ENCODE data around the gene ARHGEF18. TPM values are rescaled to one million over a fixed set of nuclear protein-coding genes. Genes with fewer than 3 reads are reported as not detected.

The ARHGEF18 gene
- total RNA-seq, 1 donor from 2014 or later = 8.3 TPM

GRCh38 chr19:7386769-7387168 is 38.0 kb downstream of the ARHGEF18 start:
- Histone ChIP-seq H3K4me3 (no peak overlapping the region), H3K4me1 (no peaks in the 10 kb centered on the region), H3K27me3 (ENCODE audit: low read depth) (no peaks in the 10 kb centered on the region), H3K36me3 (peaks cover 4% of the 10 kb centered on the region), H3K27ac (replicated peaks) (no peak overlapping the region), H3K9me3 (replicated peaks) (no peaks in the 10 kb centered on the region)
- TF ChIP-seq, protein P1, sequence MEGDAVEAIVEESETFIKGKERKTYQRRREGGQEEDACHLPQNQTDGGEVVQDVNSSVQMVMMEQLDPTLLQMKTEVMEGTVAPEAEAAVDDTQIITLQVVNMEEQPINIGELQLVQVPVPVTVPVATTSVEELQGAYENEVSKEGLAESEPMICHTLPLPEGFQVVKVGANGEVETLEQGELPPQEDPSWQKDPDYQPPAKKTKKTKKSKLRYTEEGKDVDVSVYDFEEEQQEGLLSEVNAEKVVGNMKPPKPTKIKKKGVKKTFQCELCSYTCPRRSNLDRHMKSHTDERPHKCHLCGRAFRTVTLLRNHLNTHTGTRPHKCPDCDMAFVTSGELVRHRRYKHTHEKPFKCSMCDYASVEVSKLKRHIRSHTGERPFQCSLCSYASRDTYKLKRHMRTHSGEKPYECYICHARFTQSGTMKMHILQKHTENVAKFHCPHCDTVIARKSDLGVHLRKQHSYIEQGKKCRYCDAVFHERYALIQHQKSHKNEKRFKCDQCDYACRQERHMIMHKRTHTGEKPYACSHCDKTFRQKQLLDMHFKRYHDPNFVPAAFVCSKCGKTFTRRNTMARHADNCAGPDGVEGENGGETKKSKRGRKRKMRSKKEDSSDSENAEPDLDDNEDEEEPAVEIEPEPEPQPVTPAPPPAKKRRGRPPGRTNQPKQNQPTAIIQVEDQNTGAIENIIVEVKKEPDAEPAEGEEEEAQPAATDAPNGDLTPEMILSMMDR (IDR thresholded peaks at IDR 0.05; ENCODE audit: borderline replicate concordance) = no peak
- intact Hi-C loops (cut with micrococcal nuclease) = no loop called here
- no peak for DNase-seq

- Histone ChIP-seq H3K27me3 (ENCODE audit: low read depth) (no peaks in the 10 kb centered on the region), H3K9me3 (replicated peaks) (no peaks in the 10 kb centered on the region), H3K4me1 (peaks cover 21% of the 10 kb centered on the region), H3K4me3 (no peak overlapping the region), H3K36me3 (peaks cover 4% of the 10 kb centered on the region), H3K27ac (replicated peaks) (no peak overlapping the region)
- no peak for DNase-seq
- intact Hi-C loops (cut with micrococcal nuclease) = no loop called here
- TF ChIP-seq, protein P1 (IDR thresholded peaks at IDR 0.05; ENCODE audit: borderline replicate concordance) = no peak
Observed at GRCh38 chr19:7391218-7391670, 42.5 kb downstream of the ARHGEF18 start.

GRCh38 chr19:7393459-7393858 is 44.7 kb downstream of the ARHGEF18 start:
- DNase-seq = no peak
- Histone ChIP-seq H3K9me3 (replicated peaks) (no peaks in the 10 kb centered on the region), H3K27me3 (ENCODE audit: low read depth) (no peaks in the 10 kb centered on the region), H3K36me3 (peaks cover 4% of the 10 kb centered on the region), H3K4me3 (no peak overlapping the region), H3K27ac (replicated peaks) (no peak overlapping the region), H3K4me1 (peaks cover 29% of the 10 kb centered on the region)
- TF ChIP-seq, protein P1 (IDR thresholded peaks at IDR 0.05; ENCODE audit: borderline replicate concordance) = no peak
- intact Hi-C loops (cut with micrococcal nuclease) = no loop called here

- Histone ChIP-seq H3K27ac (replicated peaks) (peak overlapping the region; percentile 83), H3K9me3 (replicated peaks) (no peaks in the 10 kb centered on the region), H3K27me3 (ENCODE audit: low read depth) (no peaks in the 10 kb centered on the region), H3K4me3 (peak overlapping the region; percentile 99), H3K36me3 (peaks cover 4% of the 10 kb centered on the region), H3K4me1 (peaks cover 29% of the 10 kb centered on the region)
- intact Hi-C loops (cut with micrococcal nuclease) = no loop called here
- TF ChIP-seq, protein P1 (IDR thresholded peaks at IDR 0.05; ENCODE audit: borderline replicate concordance) = no peak
- no peak for DNase-seq
Observed at GRCh38 chr19:7393939-7394730, 45.4 kb downstream of the ARHGEF18 start.

GRCh38 chr19:7394731-7395359 is 46.1 kb downstream of the ARHGEF18 start:
- H3K27me3 ChIP-seq (ENCODE audit: low read depth) = no peaks in the 10 kb centered on the region
- DNase-seq = peak; percentile 87
- H3K9me3 ChIP-seq (replicated peaks) = no peaks in the 10 kb centered on the region
- TF ChIP-seq, protein P1 (IDR thresholded peaks at IDR 0.05; ENCODE audit: borderline replicate concordance) = no peak
- intact Hi-C loops (cut with micrococcal nuclease) = no loop called here
- peaks cover 29% of the 10 kb centered on the region for H3K4me1 ChIP-seq
- peak overlapping the region; percentile 99 for H3K4me3 ChIP-seq
- H3K36me3 ChIP-seq = peaks cover 4% of the 10 kb centered on the region
- peak overlapping the region; percentile 83 for H3K27ac ChIP-seq (replicated peaks)
